ENCODE results near the gene ZNF768. TPM values are rescaled to one million over a fixed set of nuclear protein-coding genes. Genes with fewer than 3 reads are reported as not detected.
A peak's percentile ranks its signal among the peaks of the same experiment; 100 is the strongest.

ZNF768 gene
- total and polyA plus RNA-seq, 2 of the 13 experiments (the other 11 are each of a cell fraction or from before 2014, with no cell fraction given), result 26.7 to 34.4 TPM

- TF ChIP-seq JUNB (CRISPR knock-in tag; IDR thresholded peaks at IDR 0.05; ENCODE audit: borderline replicate concordance), result no peak
- 0 out of 2 replicates have a peak, but pooled peaks have one; percentile 21 for TF ChIP-seq THAP11 (CRISPR knock-in tag; IDR thresholded peaks at IDR 0.05)
- TF ChIP-seq, protein P1, sequence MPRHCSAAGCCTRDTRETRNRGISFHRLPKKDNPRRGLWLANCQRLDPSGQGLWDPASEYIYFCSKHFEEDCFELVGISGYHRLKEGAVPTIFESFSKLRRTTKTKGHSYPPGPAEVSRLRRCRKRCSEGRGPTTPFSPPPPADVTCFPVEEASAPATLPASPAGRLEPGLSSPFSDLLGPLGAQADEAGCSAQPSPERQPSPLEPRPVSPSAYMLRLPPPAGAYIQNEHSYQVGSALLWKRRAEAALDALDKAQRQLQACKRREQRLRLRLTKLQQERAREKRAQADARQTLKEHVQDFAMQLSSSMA (CRISPR knock-in tag; IDR thresholded peaks at IDR 0.05), result no peak
- TF ChIP-seq FOXO1 (CRISPR knock-in tag; IDR thresholded peaks at IDR 0.05), result no peak
- TF ChIP-seq RFX5 (IDR thresholded peaks at IDR 0.05; ENCODE audit: low read depth, low read length), result no peak
- no peak for TF ChIP-seq HOXA9 (CRISPR knock-in tag; IDR thresholded peaks at IDR 0.05; ENCODE audit: borderline replicate concordance)
- no peak for TF ChIP-seq FOXM1 (CRISPR knock-in tag; IDR thresholded peaks at IDR 0.05)
- no peak for TF ChIP-seq ZSCAN20 (CRISPR knock-in tag; IDR thresholded peaks at IDR 0.05; ENCODE audit: borderline replicate concordance)
- TF ChIP-seq HOXA5 (CRISPR knock-in tag; IDR thresholded peaks at IDR 0.05), result peak; percentile 50; the same call in 1 of the 2 replicates
- peak; percentile 67; the same call in 1 of the 2 replicates for TF ChIP-seq ERF (CRISPR knock-in tag; IDR thresholded peaks at IDR 0.05)
- TF ChIP-seq KMT2B (CRISPR knock-in tag; IDR thresholded peaks at IDR 0.05), result 0 out of 2 replicates have a peak, but pooled peaks have one; percentile 33
- TF ChIP-seq MYC (CRISPR knock-in tag; IDR thresholded peaks at IDR 0.05; ENCODE audit: borderline replicate concordance), result peak; percentile 94
- TF ChIP-seq ELF4 (CRISPR knock-in tag; IDR thresholded peaks at IDR 0.05; ENCODE audit: borderline replicate concordance), result no peak
- no peak for TF ChIP-seq SRF (IDR thresholded peaks at IDR 0.05; ENCODE audit: low read depth, low read length)
- TF ChIP-seq ZNF317 (CRISPR knock-in tag; IDR thresholded peaks at IDR 0.05), result peak; percentile 66; the same call in 1 of the 2 replicates
- TF ChIP-seq FOXP1 (IDR thresholded peaks at IDR 0.05), result no peak
- TF ChIP-seq FOXP1 (CRISPR knock-in tag; IDR thresholded peaks at IDR 0.05), result no peak
- TF ChIP-seq HMGXB3 (CRISPR knock-in tag; IDR thresholded peaks at IDR 0.05; ENCODE audit: borderline replicate concordance), result peak; percentile 76; the same call in 1 of the 2 replicates
- TF ChIP-seq ZNF781 (CRISPR knock-in tag; IDR thresholded peaks at IDR 0.05; ENCODE audit: borderline replicate concordance, not compliant biosample characterization), result peak; percentile 76
- TF ChIP-seq ZSCAN22 (CRISPR knock-in tag; IDR thresholded peaks at IDR 0.05), result peak; percentile 77; the same call in 1 of the 2 replicates
- no peak for TF ChIP-seq MAFF (IDR thresholded peaks at IDR 0.05; ENCODE audit: low read depth, low read length)
- TF ChIP-seq, protein P2, sequence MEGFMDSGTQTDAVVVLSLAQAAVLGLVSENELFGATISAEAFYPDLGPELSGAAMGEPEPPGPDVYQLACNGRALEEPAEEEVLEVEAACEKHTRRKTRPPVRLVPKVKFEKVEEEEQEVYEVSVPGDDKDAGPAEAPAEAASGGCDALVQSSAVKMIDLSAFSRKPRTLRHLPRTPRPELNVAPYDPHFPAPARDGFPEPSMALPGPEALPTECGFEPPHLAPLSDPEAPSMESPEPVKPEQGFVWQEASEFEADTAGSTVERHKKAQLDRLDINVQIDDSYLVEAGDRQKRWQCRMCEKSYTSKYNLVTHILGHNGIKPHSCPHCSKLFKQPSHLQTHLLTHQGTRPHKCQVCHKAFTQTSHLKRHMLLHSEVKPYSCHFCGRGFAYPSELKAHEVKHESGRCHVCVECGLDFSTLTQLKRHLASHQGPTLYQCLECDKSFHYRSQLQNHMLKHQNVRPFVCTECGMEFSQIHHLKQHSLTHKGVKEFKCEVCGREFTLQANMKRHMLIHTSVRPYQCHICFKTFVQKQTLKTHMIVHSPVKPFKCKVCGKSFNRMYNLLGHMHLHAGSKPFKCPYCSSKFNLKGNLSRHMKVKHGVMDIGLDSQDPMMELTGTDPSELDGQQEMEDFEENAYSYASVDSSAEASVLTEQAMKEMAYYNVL (CRISPR knock-in tag; IDR thresholded peaks at IDR 0.05; ENCODE audit: borderline replicate concordance), result no peak
- TF ChIP-seq ZNF775 (CRISPR knock-in tag; IDR thresholded peaks at IDR 0.05; ENCODE audit: borderline replicate concordance), result no peak; the same call in 1 of the 2 replicates
Measured at GRCh38 chr16:30535777-30536190, 9.4 kb upstream of the ZNF768 start (continued).

Measured in HepG2 (cell line).